IMR-90 (cell line): ENCODE measurements around the gene CAVIN4. TPM values are rescaled to one million over a fixed set of nuclear protein-coding genes. Genes with fewer than 3 reads are reported as not detected.

ENCODE experiments used
- ATAC-seq: fragments of 200-7000 bp; cut with Tn5 transposase; 2 replicates; pipeline ENCODE4 v1.9.1; 2020; ENCODE audit warnings: low read depth, mild to moderate bottlenecking, moderate library complexity
- BruUV-seq: library from RNA; stranded (reverse); fragments of 400-500 nt; replicated peaks from 2 replicates; lab custom pipeline; 2021; lab: Mats Ljungman, UMichigan
- CTCF ChIA-PET: fragments of 300-600 bp; formaldehyde crosslinking; extraction: SDS; loops from one replicate; lab custom pipeline; 2021; ENCODE audit warnings: antibody characterized with exemption; lab: Yijun Ruan, JAX
- POLR2A ChIA-PET: fragments of 300-600 bp; sonication (Branson Sonifier 250); formaldehyde crosslinking; loops from one replicate; lab custom pipeline; 2022; ENCODE audit warnings: antibody characterized with exemption; ENCODE audit not compliant: unreplicated experiment; lab: Charles Lee
- DNase-seq: peaks from one replicate; pipeline ENCODE4 v3.0.0; 2013
- H2AFZ ChIP-seq: replicated peaks from 2 replicates; pipeline ENCODE3; 2013; ENCODE audit warnings: low read length, mild to moderate bottlenecking; ENCODE audit not compliant: poor library complexity
- H2AK5ac ChIP-seq: 2 replicates; pipeline ENCODE4 v1.6.1; 2013; ENCODE audit warnings: low read depth, low read length, inconsistent platforms
- H2AK9ac ChIP-seq: replicated peaks from 2 replicates; pipeline ENCODE3; 2013; ENCODE audit warnings: mild to moderate bottlenecking, low read depth, low read length, moderate library complexity; ENCODE audit not compliant: poor library complexity
- H2BK120ac ChIP-seq: 2 replicates; pipeline ENCODE4 v1.6.1; 2013; ENCODE audit warnings: low read depth, low read length, inconsistent platforms
- H2BK15ac ChIP-seq: 3 replicates; pipeline ENCODE4 v1.6.1; 2013; ENCODE audit warnings: low read depth, low read length, inconsistent platforms
- H2BK20ac ChIP-seq: 2 replicates; pipeline ENCODE4 v1.6.1; 2013; ENCODE audit warnings: low read depth, mild to moderate bottlenecking, inconsistent platforms, low read length, moderate library complexity
- H2BK5ac ChIP-seq: 2 replicates; pipeline ENCODE4 v1.6.1; 2013; ENCODE audit warnings: mild to moderate bottlenecking, low read depth, low read length, inconsistent platforms; ENCODE audit not compliant: poor library complexity, severe bottlenecking
- H3K14ac ChIP-seq: replicated peaks from 2 replicates; pipeline ENCODE4 v1.6.1; 2013; ENCODE audit warnings: low read depth, low read length, inconsistent platforms
- H3K18ac ChIP-seq: 2 replicates; pipeline ENCODE4 v1.6.1; 2013; ENCODE audit warnings: low read depth, low read length, control low read depth
- H3K23ac ChIP-seq: 2 replicates; pipeline ENCODE4 v1.6.1; 2013; ENCODE audit warnings: low read depth, low read length, inconsistent platforms
- H3K27ac ChIP-seq: 2 replicates; pipeline ENCODE4 v1.5.1; 2013; ENCODE audit warnings: mild to moderate bottlenecking, control low read depth, low read length; ENCODE audit not compliant: insufficient read depth
- H3K27me3 ChIP-seq: 2 replicates; pipeline ENCODE4 v1.6.1; 2013; ENCODE audit warnings: low read length; ENCODE audit not compliant: control insufficient read depth, insufficient read depth
- H3K36me3 ChIP-seq: 2 replicates; pipeline ENCODE4 v1.6.1; 2013; ENCODE audit warnings: low read length, mixed read lengths; ENCODE audit not compliant: control insufficient read depth, insufficient read depth
- H3K4ac ChIP-seq: 2 replicates; pipeline ENCODE4 v1.6.1; 2013; ENCODE audit warnings: low read depth, low read length, inconsistent platforms
- H3K4me1 ChIP-seq: 2 replicates; pipeline ENCODE4 v1.6.1; 2013; ENCODE audit warnings: low read length, mixed read lengths; ENCODE audit not compliant: control insufficient read depth, insufficient read depth
- H3K4me2 ChIP-seq: 2 replicates; pipeline ENCODE4 v1.6.1; 2013; ENCODE audit warnings: low read depth, mild to moderate bottlenecking, control low read depth, low read length, moderate library complexity
- H3K4me3 ChIP-seq: 2 replicates; pipeline ENCODE4 v1.5.1; 2013; ENCODE audit warnings: low read depth, mild to moderate bottlenecking, control low read depth, low read length, moderate library complexity; ENCODE audit not compliant: insufficient read depth
- H3K56ac ChIP-seq: 2 replicates; pipeline ENCODE4 v1.6.1; 2013; ENCODE audit warnings: low read length, inconsistent platforms; ENCODE audit not compliant: insufficient read depth; ENCODE audit errors: extremely low read depth
- H3K79me1 ChIP-seq, 2 experiments: 2 replicates each; pipeline ENCODE4 v1.6.1; 2013; ENCODE audit warnings: low read length in 2 of 2, inconsistent platforms in 1 of 2, low read depth in 1 of 2
- H3K9ac ChIP-seq: 2 replicates; pipeline ENCODE4 v1.6.1; 2013; ENCODE audit warnings: low read depth, low read length, control low read depth
- H3K9me1 ChIP-seq: 2 replicates; pipeline ENCODE4 v1.6.1; 2013; ENCODE audit warnings: low read length, inconsistent platforms; ENCODE audit not compliant: insufficient read depth
- H3K9me3 ChIP-seq: 2 replicates; pipeline ENCODE4 v1.6.1; 2013; ENCODE audit warnings: low read length; ENCODE audit not compliant: control insufficient read depth, insufficient read depth
- H4K20me1 ChIP-seq: 2 replicates; pipeline ENCODE4 v1.6.1; 2013; ENCODE audit warnings: low read length, inconsistent platforms; ENCODE audit not compliant: insufficient read depth
- H4K5ac ChIP-seq: 2 replicates; pipeline ENCODE4 v1.6.1; 2013; ENCODE audit warnings: mild to moderate bottlenecking, low read depth, low read length, control low read depth
- H4K8ac ChIP-seq, 2 experiments: 2 replicates each; pipeline ENCODE4 v1.6.1; 2013; ENCODE audit warnings: low read depth in 2 of 2, low read length in 2 of 2, control low read depth in 1 of 2, inconsistent platforms in 1 of 2
- H4K91ac ChIP-seq: 2 replicates; pipeline ENCODE4 v1.6.1; 2013; ENCODE audit warnings: low read depth, low read length, inconsistent platforms; ENCODE audit not compliant: insufficient read depth
- CEBPB ChIP-seq: IDR thresholded peaks from 2 replicates; pipeline ENCODE4 v1.6.1; 2012; ENCODE audit warnings: low read depth, low read length, improper control_type of control experiment
- CHD1 ChIP-seq: IDR thresholded peaks from 2 replicates; pipeline ENCODE4 v1.6.1; 2012; ENCODE audit warnings: low read depth, low read length, improper control_type of control experiment
- CTCF ChIP-seq: conservative IDR thresholded peaks from 2 replicates; pipeline ENCODE4 v1.5.1; 2012; ENCODE audit warnings: mild to moderate bottlenecking, low read depth, low read length, improper control_type of control experiment
- ELK1 ChIP-seq: fragments of 150-350 bp; IDR thresholded peaks from 2 replicates; pipeline ENCODE4 v1.6.1; 2016; ENCODE audit warnings: low read depth, mild to moderate bottlenecking, low read length, moderate library complexity, borderline replicate concordance
- FOS ChIP-seq: fragments of 150-350 bp; IDR thresholded peaks from 2 replicates; pipeline ENCODE4 v1.6.1; 2016; ENCODE audit warnings: low read depth, low read length
- MAFK ChIP-seq: IDR thresholded peaks from 2 replicates; pipeline ENCODE4 v1.6.1; 2012; ENCODE audit warnings: low read depth, low read length, improper control_type of control experiment
- MAZ ChIP-seq: IDR thresholded peaks from 2 replicates; pipeline ENCODE4 v1.6.1; 2012; ENCODE audit warnings: low read depth, mild to moderate bottlenecking, low read length, improper control_type of control experiment, moderate library complexity, borderline replicate concordance
- NFE2L2 ChIP-seq: fragments of 150-350 bp; IDR thresholded peaks from 2 replicates; pipeline ENCODE4 v1.6.1; 2016; ENCODE audit warnings: low read depth, mild to moderate bottlenecking, low read length
- POLR2A ChIP-seq: IDR thresholded peaks from 2 replicates; pipeline ENCODE4 v1.6.1; 2012; ENCODE audit warnings: mild to moderate bottlenecking, low read depth, low read length
- RAD21 ChIP-seq: IDR thresholded peaks from 2 replicates; pipeline ENCODE4 v1.6.1; 2012; ENCODE audit warnings: low read length, improper control_type of control experiment
- RCOR1 ChIP-seq: IDR thresholded peaks from 2 replicates; pipeline ENCODE4 v1.6.1; 2012; ENCODE audit warnings: mild to moderate bottlenecking, low read length, improper control_type of control experiment; ENCODE audit not compliant: insufficient replicate concordance
- RFX5 ChIP-seq: IDR thresholded peaks from 2 replicates; pipeline ENCODE4 v1.8.0; 2012; ENCODE audit warnings: low read depth, mild to moderate bottlenecking, low read length, moderate library complexity
- SMC3 ChIP-seq: fragments of 150-350 bp; IDR thresholded peaks from 2 replicates; pipeline ENCODE4 v1.6.1; 2016; ENCODE audit warnings: low read depth, mild to moderate bottlenecking, antibody characterized with exemption, low read length, moderate library complexity
- WGBS, 2 experiments: methylation state at CpG; one replicate each; pipeline versions ENCODE4 v1.1.5 to v1.1.7; 2013; ENCODE audit warnings: missing lambda C conversion rate in 2 of 2; ENCODE audit not compliant: insufficient read length in 1 of 2; ENCODE audit errors: extremely low coverage in 2 of 2; 5-methylcytosine and 5-hydroxymethylcytosine counted together
- dilution Hi-C: fragments of 300-500 bp; cut with HindIII; formaldehyde crosslinking; loops from one replicate; pipeline ENCODE4 v1.14.3; 2018; ENCODE audit warnings: low sequenced_read_pairs; ENCODE audit not compliant: unreplicated experiment
- in situ Hi-C: fragments of 300-500 bp; cut with MboI; formaldehyde crosslinking; loops from 3 replicates; pipeline ENCODE4 v1.14.3; 2019; ENCODE audit warnings: low sequenced_read_pairs, inconsistent platforms, mixed read lengths
- intact Hi-C: fragments of 100-400 bp; cut with micrococcal nuclease; formaldehyde crosslinking; loops from 2 replicates; pipeline ENCODE4 v1.10.0; 2022
- polyA plus RNA-seq, 3 experiments: library from polyadenylated mRNA; depleted of rRNA; stranded (reverse); fragments of >200 nt; gene quantifications; 2 replicates each; pipeline ENCODE4 v1.2.3, GENCODE V29; 2012; ENCODE audit warnings: low replicate concordance in 1 of 3
- total RNA-seq: library from RNA; depleted of rRNA; stranded (reverse); fragments of >200 nt; gene quantifications from 2 replicates; pipeline ENCODE4 v1.2.3, GENCODE V29; 2012
- TF ChIP-seq, protein P1 (sequence below): fragments of 150-350 bp; IDR thresholded peaks from 2 replicates; pipeline ENCODE4 v1.6.1; 2017; ENCODE audit warnings: mild to moderate bottlenecking, antibody characterized with exemption, low read length, low read depth

Gene CAVIN4
- total and polyA plus RNA-seq, 2 of the 4 experiments (the other 2 are of a cell fraction), result 2.2 to 2.6 TPM

GRCh38 chr9:100555471-100555870 is 22.4 kb upstream of the CAVIN4 start:
- Histone ChIP-seq H3K4me2 (no peak overlapping the region), H2BK5ac (no peak overlapping the region), H3K4me1 (0 out of 2 replicates have a peak, but pooled peaks cover 1% of the 10 kb centered on the region), H3K23ac (no peak overlapping the region), H2AK9ac (no peak overlapping the region), H3K9me1 (0 out of 2 replicates have a peak, but pooled peaks cover 3% of the 10 kb centered on the region), H2BK20ac (no peak overlapping the region), H2BK15ac (no peak overlapping the region), H3K9ac (no peak overlapping the region), H4K91ac (no peak overlapping the region), H3K79me1 (no peaks in the 10 kb centered on the region), H4K5ac (no peak overlapping the region), H3K36me3 (no peaks in the 10 kb centered on the region), H2AK5ac (no peak overlapping the region), H3K4me3 (no peak overlapping the region), H2AFZ (no peak overlapping the region), H4K8ac (no peak overlapping the region), H2BK120ac (no peak overlapping the region), H3K27me3 (no peaks in the 10 kb centered on the region), H3K27ac (no peak overlapping the region), H3K14ac (no peak overlapping the region), H4K20me1 (no peaks in the 10 kb centered on the region), H3K4ac (no peak overlapping the region), H3K56ac (no peak overlapping the region), H3K18ac (no peak overlapping the region), H3K9me3 (no peaks in the 10 kb centered on the region)
- DNase-seq, result no peak
- no peak for ATAC-seq
- in situ Hi-C loops (no loop called here), intact Hi-C loops (no loop called here), dilution Hi-C loops (no loop called here)
- WGBS, 2 experiments, result no CpG with 5 or more reads among the region's 1 CpG
- ChIA-PET POLR2A (no interaction called here), CTCF (no interaction called here)
- no TSS peak for BruUV-seq
- no peak for TF ChIP-seq SMC3
- TF ChIP-seq RAD21, result no peak
- TF ChIP-seq RCOR1, result no peak
- TF ChIP-seq RFX5, result no peak
- no peak for TF ChIP-seq CTCF
- TF ChIP-seq, protein P1, sequence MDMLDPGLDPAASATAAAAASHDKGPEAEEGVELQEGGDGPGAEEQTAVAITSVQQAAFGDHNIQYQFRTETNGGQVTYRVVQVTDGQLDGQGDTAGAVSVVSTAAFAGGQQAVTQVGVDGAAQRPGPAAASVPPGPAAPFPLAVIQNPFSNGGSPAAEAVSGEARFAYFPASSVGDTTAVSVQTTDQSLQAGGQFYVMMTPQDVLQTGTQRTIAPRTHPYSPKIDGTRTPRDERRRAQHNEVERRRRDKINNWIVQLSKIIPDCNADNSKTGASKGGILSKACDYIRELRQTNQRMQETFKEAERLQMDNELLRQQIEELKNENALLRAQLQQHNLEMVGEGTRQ, result no peak
- TF ChIP-seq FOS, result no peak
- TF ChIP-seq CHD1, result no peak
- TF ChIP-seq MAFK, result no peak
- no peak for TF ChIP-seq ELK1
- no peak for TF ChIP-seq CEBPB
- TF ChIP-seq POLR2A, result no peak
- TF ChIP-seq MAZ, result no peak
- TF ChIP-seq NFE2L2, result no peak
